HG03342 (cell line): ENCODE results near the gene NUDCD3.

Source experiments
- ATAC-seq: cut with Tn5 transposase; IDR thresholded peaks from one replicate; pipeline ENCODE4 v1.9.1; 2021; ENCODE audit warnings: mild to moderate bottlenecking, moderate library complexity; ENCODE audit not compliant: unreplicated experiment

The NUDCD3 gene

GRCh38 chr7:44385434-44386138, 104.9 kb downstream of the NUDCD3 start:
- ATAC-seq, result no peak

DNA sequence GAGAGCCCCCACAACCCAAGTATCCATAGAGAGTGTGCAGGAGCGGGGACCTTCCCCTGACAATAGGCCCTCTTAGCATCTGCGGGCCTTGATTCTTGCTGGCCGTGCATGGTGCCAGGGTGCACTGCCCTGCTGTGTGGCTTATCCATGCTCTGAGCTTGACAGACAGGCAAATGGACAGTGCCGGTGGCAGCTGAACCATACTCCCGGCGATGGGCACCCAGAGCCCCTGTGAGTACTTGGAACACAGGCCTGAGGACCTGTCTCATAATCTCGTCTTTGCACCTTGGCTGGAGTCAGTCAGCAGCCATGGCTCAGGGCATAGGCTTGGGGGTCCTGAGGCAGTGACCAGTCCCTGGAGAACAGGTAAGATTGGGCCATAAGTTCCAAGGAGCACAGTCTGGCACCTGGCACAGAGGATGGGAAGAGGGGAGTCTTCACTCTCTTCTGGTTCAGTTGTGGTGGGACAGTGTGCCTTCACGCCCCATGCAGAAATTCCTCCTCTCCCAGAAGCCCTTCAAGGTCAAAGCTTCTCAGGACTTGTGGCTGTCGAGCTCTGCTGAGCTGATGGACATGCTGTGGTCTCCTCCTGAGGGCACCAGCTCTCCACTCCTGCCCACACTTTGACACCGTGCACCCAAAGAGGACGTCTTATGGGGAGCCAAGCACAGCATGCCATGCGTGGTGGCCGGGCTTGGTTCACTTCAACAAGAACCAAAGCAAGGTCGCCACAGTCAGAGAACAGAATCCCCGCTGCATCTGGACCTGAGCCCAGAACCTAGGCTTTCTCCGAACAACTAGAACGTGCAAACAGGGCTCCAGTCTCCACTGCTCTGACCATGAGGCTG, 105.6 kb downstream of the NUDCD3 start:
- ATAC-seq, result no peak

DNA sequence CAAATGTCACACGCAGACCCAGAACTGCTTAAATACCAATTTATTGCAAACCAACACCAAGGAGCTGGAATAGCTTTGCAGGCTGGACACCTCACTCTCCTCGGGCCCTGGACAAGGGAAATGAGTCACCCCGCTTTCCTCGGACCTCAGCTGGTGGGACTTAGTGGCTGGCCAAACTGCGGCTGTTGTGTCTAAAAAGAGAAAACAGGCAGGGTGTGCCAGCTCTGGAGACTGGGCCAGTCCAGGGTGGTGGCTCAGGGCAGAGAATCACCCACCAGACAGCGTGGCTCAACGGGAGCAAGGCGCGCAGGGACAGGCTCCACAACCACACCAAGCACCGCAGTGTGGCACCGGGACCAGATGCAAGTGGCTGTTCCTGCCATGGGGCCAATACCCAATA, 106.9 kb downstream of the NUDCD3 start:
- ATAC-seq, result no peak

DNA sequence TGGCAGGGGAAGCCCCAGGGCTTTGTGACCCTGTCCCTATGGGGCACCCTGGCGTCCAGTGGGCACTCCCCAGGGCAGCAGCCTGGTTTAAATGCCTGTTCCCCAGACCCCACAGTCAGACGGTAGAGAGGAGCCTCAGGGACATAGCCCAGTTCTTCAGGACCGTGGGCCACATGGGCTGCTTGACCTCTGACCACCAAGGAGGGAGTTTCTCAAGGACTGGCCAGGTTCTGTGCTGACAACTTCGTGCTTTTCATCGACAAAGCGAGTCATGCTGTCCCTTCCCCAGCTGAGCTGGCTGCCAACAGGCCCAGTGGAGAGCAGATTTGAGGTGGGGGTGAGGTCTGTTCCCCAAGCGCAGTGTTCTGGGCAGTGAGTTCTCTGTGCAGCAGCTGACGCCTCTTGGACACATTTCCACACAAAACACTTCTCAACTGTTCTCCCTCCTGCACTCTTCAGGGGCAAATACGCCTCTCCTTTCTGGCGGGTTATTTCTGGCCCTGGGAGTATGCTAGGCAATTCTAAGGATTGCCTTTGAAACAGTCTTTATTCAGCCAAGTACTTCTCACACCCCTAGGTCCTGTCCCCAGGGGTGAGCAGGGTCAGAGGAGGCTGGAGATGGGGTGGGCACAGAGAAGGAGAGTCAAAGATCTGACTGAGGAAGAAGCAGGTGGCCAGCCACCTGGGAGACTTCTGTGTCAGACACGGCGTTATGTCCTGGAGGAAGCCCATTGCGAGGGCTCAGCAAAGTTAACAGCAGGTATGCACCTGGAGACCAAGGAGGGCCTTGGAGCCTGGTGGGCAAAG, 107.8 kb downstream of the NUDCD3 start:
- no peak for ATAC-seq

- no peak for ATAC-seq
Observed at GRCh38 chr7:44381494-44382220, 108.8 kb downstream of the NUDCD3 start.

GRCh38 chr7:44380831-44381493, 109.5 kb downstream of the NUDCD3 start:
- ATAC-seq, result no peak

DNA sequence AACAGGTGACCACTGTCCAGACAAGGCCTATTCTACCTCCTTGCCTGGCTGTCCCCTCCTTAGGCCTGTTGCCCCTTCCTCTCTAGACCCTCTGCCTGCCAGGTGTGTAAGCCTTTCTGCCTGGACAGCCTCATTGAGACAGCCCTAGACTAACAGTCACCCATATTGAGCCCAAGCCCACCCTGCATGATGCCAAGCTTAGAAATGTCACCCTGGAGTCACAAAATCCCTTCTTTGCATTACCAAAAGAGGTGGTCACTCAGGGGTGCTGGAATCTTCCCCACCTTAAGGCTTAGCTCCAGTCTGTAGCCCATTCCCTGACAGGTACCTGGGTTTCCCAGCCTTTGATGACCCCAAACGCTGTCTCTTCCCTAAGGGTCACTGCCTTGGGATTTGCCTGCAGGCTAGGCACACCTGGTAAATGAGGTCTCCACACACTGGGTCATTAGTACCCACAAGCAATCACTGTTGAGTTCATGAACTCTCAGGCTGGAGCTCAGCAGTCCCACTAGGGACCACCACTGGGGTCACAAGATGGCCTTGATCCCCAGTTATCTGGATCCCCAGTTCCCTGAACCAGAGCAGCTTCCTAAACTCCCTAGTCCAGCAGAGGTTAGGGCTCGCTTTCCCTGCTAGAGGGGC, 110.1 kb downstream of the NUDCD3 start:
- ATAC-seq, result no peak

GRCh38 chr7:44379366-44380188, 110.9 kb downstream of the NUDCD3 start:
- ATAC-seq, result no peak

DNA sequence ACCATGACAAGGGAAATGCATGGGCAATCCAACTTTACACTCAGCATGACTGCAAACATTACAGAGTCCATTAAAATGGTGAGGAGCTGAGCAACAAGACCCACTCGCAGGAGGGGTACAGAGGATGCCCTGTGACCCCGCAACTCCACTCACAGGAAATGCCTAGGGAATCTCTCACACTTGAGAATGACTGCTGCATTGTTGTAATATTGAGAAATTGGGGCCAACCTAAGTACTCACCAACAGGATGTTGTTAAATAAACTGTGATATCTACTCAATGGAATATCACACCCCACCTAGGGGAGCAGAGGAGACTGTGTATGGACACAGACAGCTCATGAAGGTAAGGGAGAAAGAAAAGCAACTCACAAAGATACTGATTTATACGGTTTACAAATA, 111.7 kb downstream of the NUDCD3 start:
- no peak for ATAC-seq

GRCh38 chr7:44377681-44378421, 112.6 kb downstream of the NUDCD3 start:
- ATAC-seq, result peak; percentile 94

GRCh38 chr7:44377134-44377463, 113.4 kb downstream of the NUDCD3 start:
- no peak for ATAC-seq

GRCh38 chr7:44376429-44377133, 113.9 kb downstream of the NUDCD3 start:
- no peak for ATAC-seq

GRCh38 chr7:44375926-44376342, 114.5 kb downstream of the NUDCD3 start:
- no peak for ATAC-seq

DNA sequence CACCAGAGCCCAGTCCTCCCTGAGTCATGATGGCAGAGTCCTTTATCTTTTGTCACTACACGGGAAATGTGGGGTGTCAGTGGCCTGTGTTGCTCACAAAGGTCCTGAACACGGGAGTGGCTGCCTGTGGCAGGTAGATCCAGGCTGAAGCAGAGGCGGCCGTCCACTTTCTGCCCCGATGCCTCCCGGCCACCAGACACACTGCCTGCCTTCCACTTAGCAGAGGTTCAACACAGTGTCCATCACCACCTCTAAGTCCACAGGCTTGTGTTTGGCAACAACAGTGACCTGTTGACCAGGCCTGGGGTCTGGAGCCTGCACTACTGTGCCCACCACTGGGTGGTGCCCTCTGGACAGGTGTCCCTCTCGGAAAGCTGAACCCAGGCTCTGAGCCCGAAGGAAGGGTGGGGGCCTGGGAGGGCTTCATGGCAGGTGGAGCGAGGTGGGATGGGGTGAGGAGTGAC, 115.2 kb downstream of the NUDCD3 start:
- ATAC-seq, result no peak

GRCh38 chr7:44374007-44374763, 116.3 kb downstream of the NUDCD3 start:
- ATAC-seq, result no peak

DNA sequence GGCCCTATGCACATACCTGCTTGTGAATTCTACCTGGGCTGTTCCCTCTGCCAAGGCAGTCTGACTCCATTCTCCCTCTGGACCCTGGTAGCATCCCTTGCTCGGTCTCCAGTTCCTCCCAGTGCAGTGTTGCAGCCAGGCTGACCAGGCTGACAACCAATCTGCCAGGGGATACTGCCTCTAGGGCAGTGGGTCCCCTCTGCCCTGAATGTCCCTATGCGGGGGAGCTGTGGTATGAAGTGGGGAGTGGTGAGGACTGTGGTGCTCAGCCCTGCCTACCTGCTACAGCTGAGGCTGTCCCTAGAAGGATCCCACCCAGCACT, 117.1 kb downstream of the NUDCD3 start:
- no peak for ATAC-seq
